GM19324 (cell line): Measurements from ENCODE around the gene CDH4.
"Not testable (repeated sequence)": the region's sequence is repeated elsewhere in the genome, so short reads cannot be mapped to it uniquely, and the experiment has no call there.

Experiments used
- ATAC-seq: cut with Tn5 transposase; IDR thresholded peaks from one replicate; pipeline ENCODE4 v1.9.1; 2021; ENCODE audit warnings: mild to moderate bottlenecking, moderate library complexity; ENCODE audit not compliant: unreplicated experiment, low FRiP score

The CDH4 gene

DNA sequence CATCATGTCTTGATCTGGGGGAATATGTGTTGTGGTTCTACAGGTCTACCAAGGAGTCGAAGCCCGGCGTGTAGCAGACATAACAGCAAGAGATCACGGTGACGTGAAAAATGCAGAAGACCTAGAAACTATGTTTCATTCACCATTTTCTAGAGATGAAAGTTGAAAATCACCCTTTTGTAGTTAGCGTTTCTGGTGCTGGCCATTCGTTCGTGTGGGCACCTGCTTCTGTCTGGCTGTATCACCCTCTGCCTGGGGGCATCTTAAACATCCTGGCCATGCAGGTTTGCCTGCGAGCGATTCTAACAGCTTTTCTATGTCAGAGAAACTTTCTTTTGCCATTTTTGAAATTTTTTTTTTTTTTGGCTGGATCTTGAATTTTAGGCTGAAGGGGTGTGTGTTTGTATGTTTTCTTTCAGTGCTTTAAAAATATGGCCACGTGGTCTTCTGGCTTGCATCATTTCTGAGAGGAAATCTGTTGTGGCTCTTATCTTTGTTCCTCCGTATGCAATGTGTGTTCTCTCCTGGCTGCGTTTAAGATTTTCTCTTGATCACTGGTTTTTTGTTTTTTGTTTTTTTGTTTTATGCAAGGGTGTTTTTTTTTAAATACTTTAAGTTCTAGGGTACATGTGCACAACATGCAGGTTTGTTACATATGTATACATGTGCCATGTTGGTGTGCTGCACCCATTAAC, 226.7 kb downstream of the CDH4 start:
- ATAC-seq = no peak

- ATAC-seq = not testable (repeated sequence)
Measured at GRCh38 chr20:61479433-61479832, 227.4 kb downstream of the CDH4 start.

DNA sequence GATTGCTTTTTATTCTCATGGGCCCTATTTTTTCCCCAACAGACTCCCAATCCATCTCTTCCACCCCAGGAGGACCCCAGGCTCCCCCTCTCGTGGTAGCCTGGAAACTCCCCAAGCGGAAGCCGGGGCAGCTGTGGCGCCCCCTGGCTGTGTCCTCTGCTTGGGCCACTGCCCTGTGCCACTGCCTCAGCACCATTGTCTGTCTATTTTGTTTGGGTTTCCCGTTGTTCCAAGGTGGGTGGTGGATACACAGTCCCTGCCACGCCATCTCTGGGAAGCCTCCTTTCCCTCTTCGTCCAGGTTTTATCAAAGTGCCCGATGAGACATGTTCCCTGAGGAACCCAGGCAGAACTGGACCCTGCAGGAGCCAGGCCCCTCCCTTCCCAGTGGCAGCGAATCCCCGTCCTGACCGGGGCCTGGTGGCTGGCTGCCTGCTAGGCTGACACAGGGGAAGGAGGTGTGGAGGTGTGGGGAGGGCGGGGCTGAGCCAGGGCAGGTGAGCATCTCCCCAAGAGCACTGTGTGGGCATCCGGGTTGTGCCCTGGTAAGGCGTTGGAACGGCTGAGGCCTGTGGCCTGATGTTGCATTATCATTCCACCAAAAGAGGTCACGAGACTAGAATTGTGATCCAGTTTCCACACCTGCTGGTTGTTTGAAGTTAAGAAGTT, 228.2 kb downstream of the CDH4 start:
- no peak for ATAC-seq

DNA sequence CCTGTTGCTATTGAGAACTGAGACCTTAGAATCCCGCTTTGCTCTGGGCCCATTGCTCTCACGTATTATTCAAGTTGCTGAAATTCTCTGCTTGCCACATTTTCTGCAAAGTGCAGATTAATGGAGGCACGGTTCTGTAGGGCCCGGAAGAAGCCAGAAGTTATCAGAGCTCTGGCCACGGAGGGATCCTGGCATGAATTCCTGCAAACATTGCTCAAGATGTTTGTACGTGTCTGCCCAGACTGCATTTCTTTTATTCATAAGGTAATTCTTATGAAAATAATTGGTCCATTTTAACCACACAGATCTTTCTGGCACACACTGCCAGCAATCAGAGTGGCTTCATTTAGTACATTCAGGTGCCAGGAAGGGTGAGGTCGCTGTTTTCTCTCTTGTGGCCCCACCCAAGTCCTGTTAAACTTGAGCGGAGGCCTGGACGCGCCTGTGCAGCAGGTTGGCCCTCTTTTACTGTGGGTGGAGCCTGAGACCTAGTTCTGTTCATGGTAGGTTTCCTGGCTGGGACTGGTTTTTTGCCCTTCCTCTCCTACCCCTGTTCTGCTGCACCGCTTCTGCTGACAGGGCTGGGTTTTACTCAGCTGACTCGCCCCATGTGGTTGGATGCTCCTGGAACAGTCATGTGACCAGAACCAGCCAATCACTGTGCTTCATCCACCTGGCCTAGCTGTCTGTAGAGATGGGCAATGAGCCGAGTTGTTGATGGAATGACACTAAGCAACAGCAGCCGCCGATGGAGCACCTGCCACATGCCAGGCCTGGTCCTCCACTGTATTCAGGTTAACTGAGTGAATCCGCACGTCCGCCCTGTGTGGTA, 230.2 kb downstream of the CDH4 start:
- no peak for ATAC-seq

DNA sequence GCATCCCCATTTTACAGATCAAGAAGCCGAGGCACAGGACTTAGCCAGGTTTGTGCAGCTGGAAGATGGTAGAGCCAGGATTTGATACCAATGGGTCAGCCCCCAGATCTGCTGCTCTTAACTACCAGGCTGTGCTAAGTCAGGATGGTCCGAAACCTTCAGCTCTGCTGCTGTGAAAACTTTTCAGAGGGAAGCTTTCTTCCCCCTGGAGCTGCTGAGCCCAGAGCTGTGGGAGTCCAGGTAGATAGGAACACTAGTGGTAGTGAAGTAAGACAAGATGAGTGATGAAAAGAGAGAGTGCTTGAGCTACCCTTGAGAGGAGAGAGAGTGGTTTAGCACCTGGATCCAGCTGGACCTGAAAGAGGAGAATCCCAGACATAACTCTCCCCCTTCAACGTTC, 230.8 kb downstream of the CDH4 start:
- no peak for ATAC-seq

GRCh38 chr20:61483336-61484067, 231.4 kb downstream of the CDH4 start:
- ATAC-seq = no peak

GRCh38 chr20:61486198-61486597, 234.1 kb downstream of the CDH4 start:
- no peak for ATAC-seq

DNA sequence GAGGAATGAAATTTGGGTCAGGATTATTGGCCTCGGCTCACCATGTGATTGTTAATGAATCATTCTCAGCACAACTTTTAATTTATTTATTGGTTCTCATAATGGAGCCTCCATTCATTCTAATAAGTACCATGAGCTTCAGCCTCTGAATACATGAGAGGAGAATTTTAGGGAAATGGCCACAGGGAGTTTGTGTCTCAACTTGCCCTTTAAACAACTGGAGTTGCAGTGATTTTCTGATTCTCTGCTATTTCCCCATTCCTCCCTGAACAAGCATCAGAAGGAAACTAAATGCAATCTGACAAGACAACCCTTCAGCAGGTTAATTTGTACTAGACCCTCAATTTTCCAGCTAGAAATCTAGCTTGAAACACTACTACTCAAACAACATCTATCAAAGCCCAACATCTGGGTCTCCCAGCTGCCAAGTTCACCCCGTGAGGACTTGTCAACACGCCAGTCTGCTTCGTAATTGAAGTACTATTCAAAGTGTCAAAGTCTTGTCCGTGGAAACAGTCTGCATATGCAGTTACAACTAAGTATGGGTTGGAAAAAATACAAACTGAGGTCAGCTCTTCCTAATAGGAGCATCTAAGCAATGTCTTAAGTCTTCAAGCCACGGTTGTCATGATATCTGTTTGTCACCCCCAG, 235.4 kb downstream of the CDH4 start:
- ATAC-seq = no peak

DNA sequence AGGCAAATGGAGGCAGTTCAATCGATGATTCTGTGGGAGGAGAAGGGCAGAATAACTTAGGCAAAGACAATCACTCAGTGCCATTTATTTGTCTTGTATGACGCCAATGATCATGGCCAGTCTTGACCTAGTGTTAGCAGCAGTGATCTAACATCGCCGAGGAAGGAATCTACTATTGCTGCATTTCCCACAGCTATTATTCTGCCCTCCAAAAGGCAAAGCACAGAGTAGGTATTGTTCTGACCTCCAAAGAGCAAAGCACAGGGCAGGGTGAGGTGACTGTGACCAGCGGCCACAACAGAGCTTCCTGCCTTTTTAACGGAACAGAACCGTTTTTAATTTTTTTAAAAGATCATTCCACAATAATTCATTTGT, 235.9 kb downstream of the CDH4 start:
- no peak for ATAC-seq

DNA sequence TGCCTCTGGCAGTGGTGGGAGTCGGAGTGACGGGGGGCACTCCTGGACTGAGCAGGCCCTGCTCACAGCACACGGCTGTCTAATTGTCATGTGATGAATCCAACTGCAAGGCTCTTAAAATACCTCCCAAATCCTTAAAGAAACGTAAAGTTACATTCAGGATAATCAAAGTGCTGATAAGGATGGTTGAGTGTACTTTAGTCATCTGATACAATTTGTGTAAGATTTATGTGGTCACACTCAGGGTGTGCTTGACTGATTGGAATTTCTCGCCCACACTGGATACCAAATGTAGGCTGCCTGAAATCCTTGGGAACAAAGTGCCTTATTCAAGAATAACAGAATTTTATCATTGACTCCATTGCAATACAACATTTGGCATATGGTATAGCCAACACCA, 238.7 kb downstream of the CDH4 start:
- no peak for ATAC-seq

- no peak for ATAC-seq
Measured at GRCh38 chr20:61492065-61492464, 240.0 kb downstream of the CDH4 start.

DNA sequence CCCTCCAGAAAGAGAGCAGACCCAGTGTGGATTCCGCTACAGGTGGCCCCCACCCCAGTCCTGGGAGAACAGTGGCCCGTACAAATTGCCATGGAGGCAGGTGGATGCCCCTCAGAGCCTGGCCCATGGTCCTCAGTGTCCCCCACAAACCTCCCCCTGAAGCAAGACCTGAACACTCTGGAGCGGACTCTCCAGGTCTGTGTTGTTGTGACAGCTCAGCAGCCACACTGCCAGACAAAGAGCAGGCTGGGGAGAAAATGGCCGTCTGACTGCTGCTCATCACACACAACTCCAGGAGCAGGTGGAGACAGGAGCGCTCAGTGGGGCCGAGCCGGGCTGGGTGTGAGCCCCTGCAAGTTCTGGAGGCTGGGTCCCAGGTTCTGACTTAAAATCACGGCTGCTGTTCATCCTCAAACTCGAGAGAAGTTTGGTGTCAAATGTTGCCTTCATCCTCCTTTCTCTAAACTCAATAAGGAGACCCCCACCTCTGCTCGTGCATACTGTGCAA, 241.8 kb downstream of the CDH4 start:
- no peak for ATAC-seq

- no peak for ATAC-seq
Measured at GRCh38 chr20:61494763-61495575, 242.9 kb downstream of the CDH4 start.

DNA sequence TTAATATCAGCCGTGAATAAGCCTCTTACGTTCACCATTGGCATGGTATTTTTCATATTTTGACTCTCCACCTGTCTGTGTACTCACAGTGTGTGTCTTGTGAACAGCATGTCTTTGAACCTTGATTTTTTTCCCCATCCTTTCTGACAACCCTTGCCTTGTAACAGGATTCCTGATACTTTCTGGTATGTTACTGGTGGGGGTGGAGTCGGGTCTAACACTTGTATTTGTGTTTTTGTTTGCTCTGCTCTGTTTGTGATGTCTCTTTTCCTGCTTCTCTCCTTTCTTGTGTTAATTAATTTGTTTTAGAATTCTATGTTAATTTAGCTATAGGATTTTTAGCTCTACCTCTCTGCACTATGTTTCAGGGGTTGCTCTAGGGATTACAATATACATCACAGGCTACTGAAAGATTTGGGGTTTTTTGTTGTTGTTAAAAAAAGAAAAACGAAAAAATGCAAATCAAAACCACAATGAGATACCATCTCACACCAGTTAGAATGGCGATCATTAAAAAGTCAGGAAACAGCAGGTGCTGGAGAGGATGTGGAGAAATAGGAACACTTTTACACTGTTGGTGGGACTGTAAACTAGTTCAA, 245.1 kb downstream of the CDH4 start:
- ATAC-seq = no peak

DNA sequence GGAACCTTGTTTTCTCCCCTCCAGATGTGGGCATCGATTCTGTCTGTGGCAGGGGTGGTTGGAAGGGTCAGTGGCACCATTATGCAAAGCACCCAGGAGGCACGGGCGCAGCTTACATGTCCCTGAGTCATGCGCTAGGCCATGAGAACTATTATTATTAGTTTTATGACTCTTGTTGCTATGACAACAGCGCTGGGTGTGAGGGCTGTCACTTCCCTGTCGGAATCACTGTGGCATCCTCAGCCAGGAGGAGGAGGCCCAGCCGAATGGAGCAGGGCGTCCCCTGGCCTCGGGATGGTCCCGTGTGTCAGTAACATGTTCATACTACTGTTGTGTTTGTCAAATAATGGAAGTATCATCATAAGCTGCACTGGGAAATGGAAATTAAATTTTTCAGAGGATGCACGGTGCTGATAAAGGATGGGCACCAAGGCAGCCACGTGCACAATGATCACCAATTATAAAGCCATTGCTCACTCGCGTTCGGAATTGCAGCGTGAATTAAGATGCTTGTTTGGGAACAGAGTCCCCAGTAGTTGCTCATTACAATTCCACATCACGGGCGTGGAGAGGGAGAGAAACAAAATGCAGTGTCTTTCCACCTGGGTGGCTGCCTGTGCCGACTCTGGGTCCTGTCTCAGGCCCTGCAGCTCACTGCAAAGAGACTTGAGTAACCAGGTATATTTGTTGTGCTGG, 247.9 kb downstream of the CDH4 start:
- no peak for ATAC-seq

DNA sequence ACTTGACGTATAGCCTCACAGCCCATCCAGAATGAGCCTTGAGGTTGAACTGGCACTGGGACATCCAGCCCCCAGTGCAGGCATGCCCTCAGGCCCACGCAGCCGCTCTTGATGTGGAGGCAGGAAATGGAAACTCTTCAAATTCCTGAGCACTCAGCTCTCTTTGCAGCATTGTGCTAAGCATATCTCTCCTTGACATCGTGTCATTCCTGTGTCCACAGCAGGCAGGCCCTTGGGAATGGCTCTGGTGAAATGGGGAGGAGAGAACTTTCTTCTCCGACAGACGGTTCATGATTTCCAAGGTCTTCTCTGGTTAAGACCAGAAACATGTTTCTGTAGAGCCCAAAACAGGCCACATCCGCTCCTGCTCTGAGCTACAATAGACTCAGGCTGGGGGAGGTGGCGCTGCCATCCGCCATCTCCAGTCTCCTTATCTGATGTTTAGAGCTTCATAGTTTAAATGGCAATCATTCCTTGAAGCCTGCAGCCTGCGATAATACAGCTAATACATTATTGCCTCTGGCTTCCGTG, 248.8 kb downstream of the CDH4 start:
- ATAC-seq = no peak

GRCh38 chr20:61502433-61502832, 250.4 kb downstream of the CDH4 start:
- no peak for ATAC-seq

GRCh38 chr20:61503106-61503505, 251.0 kb downstream of the CDH4 start:
- no peak for ATAC-seq
